Lung (tissue), 12 donors: ENCODE measurements around the gene RBM10. TPM values are rescaled to one million over a fixed set of nuclear protein-coding genes. Genes with fewer than 3 reads are reported as not detected.

Experiments
- ATAC-seq: fragments of 200-7000 bp; cut with Tn5 transposase; one replicate; pipeline ENCODE4 v1.9.1; 2020; ENCODE audit warnings: moderate number of reproducible peaks; ENCODE audit not compliant: insufficient read depth, low FRiP score
- DNase-seq, 3 donors: peaks; one replicate each; pipeline ENCODE4 v3.0.0-alpha.2; 2013 to 2017
- H3K27ac ChIP-seq, 2 donors: one replicate each; pipeline ENCODE4 v1.5.1; 2013; ENCODE audit warnings: mild to moderate bottlenecking in 2 of 2, moderate library complexity in 2 of 2, control low read depth in 1 of 2, inconsistent platforms in 1 of 2, low read depth in 1 of 2, low read length in 1 of 2
- H3K27me3 ChIP-seq, 3 donors: one replicate each; pipeline ENCODE4 v1.5.1; 2013; ENCODE audit warnings: low read length in 2 of 3; ENCODE audit not compliant: control insufficient read depth in 3 of 3, insufficient read depth in 3 of 3
- H3K36me3 ChIP-seq, 4 donors: one replicate each; pipeline ENCODE4 v1.5.1; 2013; ENCODE audit warnings: low read length in 4 of 4, mild to moderate bottlenecking in 1 of 4, moderate library complexity in 1 of 4; ENCODE audit not compliant: control insufficient read depth in 4 of 4, insufficient read depth in 4 of 4
- H3K4me1 ChIP-seq, 5 donors: one replicate each; pipeline ENCODE4 v1.5.1; 2013; ENCODE audit warnings: low read length in 5 of 5, mild to moderate bottlenecking in 2 of 5, moderate library complexity in 1 of 5; ENCODE audit not compliant: control insufficient read depth in 5 of 5, insufficient read depth in 5 of 5
- H3K4me3 ChIP-seq: one replicate; pipeline ENCODE4 v1.5.1; 2013; ENCODE audit warnings: mild to moderate bottlenecking, control low read depth, moderate library complexity
- H3K9ac ChIP-seq, 2 donors: one replicate each; pipeline ENCODE4 v1.5.1; 2013; ENCODE audit warnings: low read length in 2 of 2, control low read depth in 1 of 2; ENCODE audit not compliant: insufficient read depth in 1 of 2
- H3K9me3 ChIP-seq, 4 donors: one replicate each; pipeline ENCODE4 v1.5.1; 2013; ENCODE audit warnings: low read length in 3 of 4, mild to moderate bottlenecking in 1 of 4, moderate library complexity in 1 of 4; ENCODE audit not compliant: control insufficient read depth in 4 of 4, insufficient read depth in 3 of 4
- WGBS, 2 donors: extraction: QIAGEN DNeasy Blood & Tissue Kit; methylation state at CpG; one replicate each; pipeline ENCODE4 v1.1.7; 2013; 5-methylcytosine and 5-hydroxymethylcytosine counted together
- polyA plus RNA-seq, 2 donors: library from polyadenylated mRNA; stranded (reverse); fragments of 200-250 nt; gene quantifications; one replicate each; pipeline ENCODE4 v1.2.1, GENCODE V29; 2013
- total RNA-seq, 2 donors: library from RNA; depleted of rRNA in 1 of 2; stranded (reverse); fragments of >200 nt in 1 of 2; gene quantifications; one replicate each; pipeline ENCODE4 v1.2.1, GENCODE V29; 2014 to 2021
- TF ChIP-seq, protein P1 (sequence below): IDR thresholded peaks from 2 replicates; pipeline ENCODE4 v1.5.1; 2012; ENCODE audit warnings: mild to moderate bottlenecking; ENCODE audit errors: control extremely low read depth, extremely low read depth
- donor health status: control.
- donor health status: control.
- donor health status: Bipolar disorder and iron deficiency.
- donor health status: healthy.
- donor health status: DM: yes; HTN: yes; CAD: no.

The RBM10 gene
- total and polyA plus RNA-seq, 4 donors: 22.2 to 38.6 (median 30.5) TPM

DNA sequence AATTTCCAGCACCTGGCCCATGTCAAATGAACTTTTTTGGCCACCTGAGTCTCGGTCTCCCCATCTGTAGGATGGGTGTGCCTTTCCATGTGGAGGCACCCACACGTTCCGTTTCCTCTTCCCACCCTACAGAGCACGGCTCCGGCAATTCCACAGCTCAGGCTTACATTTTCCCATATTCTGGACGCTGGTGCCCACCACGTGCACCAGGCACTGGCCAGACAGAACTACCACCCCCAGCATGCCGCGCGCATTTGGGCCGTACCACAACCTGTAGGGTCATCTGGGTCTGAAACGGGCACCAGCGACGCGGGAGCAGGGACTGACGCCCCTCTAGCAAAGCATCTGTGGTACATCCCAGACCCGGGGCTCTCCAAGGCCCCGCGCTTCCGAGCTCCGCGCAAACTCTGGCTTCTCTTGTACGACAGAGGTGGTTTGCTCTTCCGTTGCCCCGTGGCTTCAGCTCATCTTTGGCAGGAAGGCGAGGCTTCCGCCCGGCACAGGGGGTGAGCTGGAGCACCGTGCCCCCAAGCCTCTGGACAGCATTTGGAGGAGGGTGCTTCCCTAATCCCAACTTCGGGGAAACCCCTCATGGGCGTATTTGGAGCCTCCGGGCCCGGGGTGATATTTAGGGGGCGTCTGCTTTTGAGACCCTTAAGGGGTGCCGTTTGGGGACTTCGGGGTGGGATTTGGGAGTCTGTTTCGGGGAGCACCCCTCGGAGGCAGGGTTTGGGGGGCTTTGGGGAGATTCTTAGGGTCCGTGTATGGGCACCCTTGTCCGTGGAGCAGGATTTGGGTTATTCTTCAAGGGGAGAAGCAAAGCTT lies 45.6 kb downstream of the RBM10 start:
- DNase-seq (peak; percentile 91 to 94 (median 92)), ATAC-seq (peak; percentile 71)
- Histone ChIP-seq H3K36me3 (peaks cover 0 to 4% (median 1%) of the 10 kb centered on the region in 4 donors), H3K9me3 (no peaks in the 10 kb centered on the region), H3K27ac (no peak overlapping the region), H3K4me1 (peaks cover 3 to 17% (median 8%) of the 10 kb centered on the region in 5 donors), H3K27me3 (peaks cover 0 to 29% (median 19%) of the 10 kb centered on the region in 3 donors), H3K9ac (no peak overlapping the region), H3K4me3 (peak overlapping the region; percentile 38)
- TF ChIP-seq, protein P1, sequence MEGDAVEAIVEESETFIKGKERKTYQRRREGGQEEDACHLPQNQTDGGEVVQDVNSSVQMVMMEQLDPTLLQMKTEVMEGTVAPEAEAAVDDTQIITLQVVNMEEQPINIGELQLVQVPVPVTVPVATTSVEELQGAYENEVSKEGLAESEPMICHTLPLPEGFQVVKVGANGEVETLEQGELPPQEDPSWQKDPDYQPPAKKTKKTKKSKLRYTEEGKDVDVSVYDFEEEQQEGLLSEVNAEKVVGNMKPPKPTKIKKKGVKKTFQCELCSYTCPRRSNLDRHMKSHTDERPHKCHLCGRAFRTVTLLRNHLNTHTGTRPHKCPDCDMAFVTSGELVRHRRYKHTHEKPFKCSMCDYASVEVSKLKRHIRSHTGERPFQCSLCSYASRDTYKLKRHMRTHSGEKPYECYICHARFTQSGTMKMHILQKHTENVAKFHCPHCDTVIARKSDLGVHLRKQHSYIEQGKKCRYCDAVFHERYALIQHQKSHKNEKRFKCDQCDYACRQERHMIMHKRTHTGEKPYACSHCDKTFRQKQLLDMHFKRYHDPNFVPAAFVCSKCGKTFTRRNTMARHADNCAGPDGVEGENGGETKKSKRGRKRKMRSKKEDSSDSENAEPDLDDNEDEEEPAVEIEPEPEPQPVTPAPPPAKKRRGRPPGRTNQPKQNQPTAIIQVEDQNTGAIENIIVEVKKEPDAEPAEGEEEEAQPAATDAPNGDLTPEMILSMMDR: no peak
- whole genome bisulfite sequencing, 2 donors: 3 to 17% methylated on average over 37 to 40 of the region's 40 CpGs

DNA sequence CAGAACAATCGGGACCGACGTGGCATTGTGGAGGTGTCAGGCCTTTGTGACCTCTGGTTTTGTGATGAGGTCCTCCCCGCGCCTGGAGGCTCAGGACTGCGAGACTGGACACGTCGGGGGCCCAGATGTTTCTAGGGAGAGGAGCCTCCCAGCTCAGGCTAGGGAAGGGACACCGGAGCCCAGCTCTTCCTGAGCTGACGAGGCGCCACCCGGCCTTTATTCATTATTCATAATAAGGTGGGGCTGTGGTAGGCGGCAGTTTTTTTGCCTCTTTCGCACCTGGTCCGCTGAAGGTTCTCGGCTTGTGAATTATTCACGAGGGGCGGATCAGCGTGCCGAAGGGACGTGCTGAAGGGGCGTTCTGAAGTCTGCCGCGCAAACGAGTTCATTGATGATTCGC lies 46.3 kb downstream of the RBM10 start:
- Histone ChIP-seq H3K4me1 (peaks cover 4 to 23% (median 8%) of the 10 kb centered on the region in 5 donors), H3K36me3 (peaks cover 0 to 3% (median under 1%) of the 10 kb centered on the region in 4 donors), H3K4me3 (peak overlapping the region; percentile 38), H3K9ac (no peak overlapping the region), H3K27me3 (peaks cover 0 to 26% (median 19%) of the 10 kb centered on the region in 3 donors), H3K27ac (no peak overlapping the region), H3K9me3 (no peaks in the 10 kb centered on the region)
- TF ChIP-seq, protein P1: no peak
- ATAC-seq: no peak
- WGBS, 2 donors: 7 to 28% methylated on average over 24 to 26 of the region's 26 CpGs
- peak in 1 of 3 donors; percentile 6 for DNase-seq

DNA sequence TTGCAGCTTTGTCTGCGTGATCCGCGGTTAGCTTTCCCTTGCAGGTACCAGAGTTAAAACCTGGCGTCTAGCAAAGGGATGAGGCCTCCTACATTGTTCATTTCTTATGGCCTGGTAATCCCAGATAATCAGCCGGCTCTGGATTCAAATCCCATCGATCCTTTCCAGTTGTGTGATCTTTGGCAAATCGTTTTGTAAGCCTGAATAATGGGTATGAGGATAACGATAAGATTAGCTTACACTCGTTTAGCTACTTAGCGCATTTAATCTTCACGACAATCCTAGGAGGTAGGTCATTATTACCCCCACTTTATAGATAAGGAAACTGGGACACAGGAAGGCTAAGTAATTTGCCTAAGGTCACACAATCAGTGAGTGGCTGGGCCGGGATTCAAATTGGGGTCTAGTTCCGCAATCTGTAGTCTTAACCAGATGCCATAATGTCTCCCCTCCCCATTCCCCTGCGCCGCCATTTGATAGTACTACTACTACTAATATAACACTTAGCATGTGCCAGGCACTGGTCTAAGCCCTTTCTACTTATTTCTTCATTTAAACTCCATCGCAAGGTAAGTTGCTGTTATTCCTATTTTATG lies 46.9 kb downstream of the RBM10 start:
- Histone ChIP-seq H3K9me3 (no peaks in the 10 kb centered on the region), H3K27me3 (peaks cover 0 to 25% (median 19%) of the 10 kb centered on the region in 3 donors), H3K4me1 (peaks cover 7 to 29% (median 10%) of the 10 kb centered on the region in 5 donors), H3K9ac (no peak overlapping the region), H3K27ac (no peak overlapping the region), H3K36me3 (peaks cover 0 to 8% (median 0%) of the 10 kb centered on the region in 4 donors), H3K4me3 (no peak overlapping the region)
- TF ChIP-seq, protein P1: no peak
- WGBS, 2 donors: 56 to 66% methylated on average over 16 of the region's 16 CpGs
- ATAC-seq: no peak
- DNase-seq: no peak
